ENCODE results near the gene MLLT3. TPM values are rescaled to one million over a fixed set of nuclear protein-coding genes. Genes with fewer than 3 reads are reported as not detected.

MLLT3 gene
- total RNA-seq, 2 experiments from 2014 or later: 42.5 to 49.2 TPM

DNA sequence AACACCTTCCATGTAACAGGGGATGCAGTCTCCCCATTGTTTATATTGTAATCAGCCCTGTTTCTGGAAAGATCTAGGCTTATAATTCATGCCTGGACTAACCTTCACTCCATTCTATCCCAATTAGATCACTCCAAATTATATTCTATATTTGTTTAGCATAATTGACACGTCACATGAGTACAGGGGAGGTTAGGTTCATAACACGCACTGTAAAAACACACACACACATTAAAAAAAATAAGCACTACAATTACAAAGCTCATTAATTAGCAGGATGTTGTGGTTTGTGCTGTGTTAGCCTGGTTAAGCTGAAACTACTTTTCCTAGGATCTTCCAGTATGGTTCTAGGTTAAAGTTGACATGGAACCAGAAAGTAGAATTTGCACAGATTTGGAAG is 126.0 kb downstream of the MLLT3 start:
- DNase-seq: no peak
- no peak for ATAC-seq
- ChIA-PET POLR2A (no interaction called here), CTCF (no interaction called here)
- Mint-ChIP-seq H3K4me3 (no peak overlapping the region), H3K9me3 (ENCODE audit: low read depth) (no peaks in the 10 kb centered on the region), H3K27me3 (no peaks in the 10 kb centered on the region), H3K4me1 (peaks cover 36% of the 10 kb centered on the region), H3K27ac (no peak overlapping the region), H3K36me3 (ENCODE audit: low read depth) (peaks cover 2% of the 10 kb centered on the region)
- intact Hi-C loops (cut with DNase I, micrococcal nuclease): no loop called here

DNA sequence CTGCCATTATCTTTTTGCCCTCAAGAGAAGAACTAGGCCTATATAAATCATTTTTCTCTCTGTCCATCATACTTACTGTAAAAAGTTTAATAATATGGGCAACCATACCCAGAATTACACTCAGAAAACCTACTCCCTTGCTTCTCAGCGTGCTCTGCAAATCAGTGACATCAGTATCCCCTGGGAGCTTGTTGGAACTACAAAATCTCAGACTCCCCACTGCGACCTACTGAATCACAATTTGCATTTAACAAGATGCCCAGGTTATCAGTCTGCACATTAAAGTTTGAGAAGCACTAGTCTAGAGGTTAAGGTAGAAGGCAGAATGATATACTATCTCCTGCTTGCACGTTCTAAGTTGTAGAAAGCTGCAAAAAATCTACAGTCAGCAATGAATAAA is 127.2 kb downstream of the MLLT3 start:
- POLR2A ChIA-PET: interaction anchor here (0.7 kb wide), 1 partner anchor 127 kb away, joined by 3 read pairs; the partner anchor contains the start of gene MLLT3
- H3K9me3 Mint-ChIP-seq (ENCODE audit: low read depth): no peaks in the 10 kb centered on the region
- ATAC-seq: no peak
- H3K27me3 Mint-ChIP-seq: no peaks in the 10 kb centered on the region
- no peak for DNase-seq
- no peak overlapping the region for H3K27ac Mint-ChIP-seq
- intact Hi-C loops (cut with DNase I, micrococcal nuclease): no loop called here
- peaks cover 2% of the 10 kb centered on the region for H3K36me3 Mint-ChIP-seq (ENCODE audit: low read depth)
- peaks cover 43% of the 10 kb centered on the region for H3K4me1 Mint-ChIP-seq
- CTCF ChIA-PET: interaction anchor here (0.6 to 0.7 kb wide), 2 partner anchors 12 to 1000 kb away, joined by 3 read pairs; no protein-coding TSS in a partner anchor
- H3K4me3 Mint-ChIP-seq: no peak overlapping the region

DNA sequence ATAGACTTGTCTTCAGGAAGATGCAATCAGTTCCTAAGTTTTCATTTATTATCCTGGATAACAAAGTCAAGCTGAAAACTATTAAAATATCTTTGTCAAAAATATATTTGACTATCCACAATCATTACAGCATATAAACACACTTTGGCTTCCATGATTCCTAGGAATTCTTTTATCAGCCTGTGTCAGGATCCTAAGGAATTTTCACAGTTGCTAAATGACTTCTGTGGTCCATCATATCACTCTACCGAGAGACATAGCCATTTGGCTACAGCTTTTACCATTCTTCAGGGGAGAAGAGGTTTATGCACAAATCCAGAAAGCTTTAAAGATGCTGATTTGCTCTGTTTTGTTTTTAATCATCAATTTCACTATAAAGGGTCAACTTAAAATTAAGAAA is 128.3 kb downstream of the MLLT3 start:
- H3K27ac Mint-ChIP-seq: no peak overlapping the region
- DNase-seq: no peak
- H3K27me3 Mint-ChIP-seq: no peaks in the 10 kb centered on the region
- H3K36me3 Mint-ChIP-seq (ENCODE audit: low read depth): peaks cover 2% of the 10 kb centered on the region
- CTCF ChIA-PET: no interaction called here
- POLR2A ChIA-PET: no interaction called here
- ATAC-seq: no peak
- intact Hi-C loops (cut with DNase I, micrococcal nuclease): no loop called here
- H3K4me3 Mint-ChIP-seq: no peak overlapping the region
- H3K9me3 Mint-ChIP-seq (ENCODE audit: low read depth): no peaks in the 10 kb centered on the region
- H3K4me1 Mint-ChIP-seq: peaks cover 50% of the 10 kb centered on the region

DNA sequence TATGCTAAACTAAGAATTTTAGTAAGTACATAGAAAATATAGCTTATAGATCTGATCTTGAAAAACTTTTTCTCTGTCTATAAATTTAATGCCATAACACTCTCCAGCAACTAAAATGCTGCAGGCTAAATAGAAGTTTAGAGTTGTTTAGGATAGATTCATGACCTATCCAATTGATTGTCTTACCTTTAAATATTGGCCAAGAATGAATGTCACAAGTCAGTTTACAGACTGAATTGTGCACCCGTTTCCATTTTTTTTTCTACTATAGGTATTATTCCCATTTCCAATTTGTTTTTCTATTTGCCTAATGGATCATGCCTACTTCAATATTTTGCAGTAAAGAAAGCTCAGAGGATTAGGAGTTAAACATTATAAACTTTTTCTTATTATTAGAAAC is 129.5 kb downstream of the MLLT3 start:
- ChIA-PET POLR2A (no interaction called here), CTCF (interaction anchor here (0.7 kb wide), 1 partner anchor 14 kb away, joined by 4 read pairs; no protein-coding TSS in a partner anchor)
- Mint-ChIP-seq H3K27me3 (no peaks in the 10 kb centered on the region), H3K4me3 (no peak overlapping the region), H3K36me3 (ENCODE audit: low read depth) (peaks cover 1% of the 10 kb centered on the region), H3K27ac (no peak overlapping the region), H3K4me1 (peaks cover 53% of the 10 kb centered on the region), H3K9me3 (ENCODE audit: low read depth) (no peaks in the 10 kb centered on the region)
- ATAC-seq (no peak), DNase-seq (no peak)
- intact Hi-C loops (cut with DNase I, micrococcal nuclease): no loop called here

DNA sequence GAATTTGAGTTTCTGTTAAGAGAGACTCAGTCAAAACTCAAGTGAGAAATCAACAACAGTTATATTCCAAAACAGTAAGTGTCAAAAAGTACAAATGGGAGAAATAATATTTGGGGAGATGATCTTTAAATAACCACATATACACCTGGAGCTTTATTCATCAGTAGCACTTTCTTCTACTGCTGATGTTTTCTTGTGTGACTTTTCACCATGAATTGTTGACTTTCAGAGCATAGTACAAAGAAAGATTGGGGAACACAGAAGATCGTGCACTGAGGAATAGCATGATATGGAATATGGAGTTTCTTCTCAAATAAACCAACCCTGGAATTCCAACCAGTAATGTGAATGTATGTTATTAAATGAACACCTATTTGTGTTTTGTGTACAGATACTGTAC is 130.7 kb downstream of the MLLT3 start:
- ChIA-PET POLR2A (no interaction called here), CTCF (interaction anchor here (1.0 kb wide), 1 partner anchor 13 kb away, joined by 3 read pairs; no protein-coding TSS in a partner anchor)
- no peak overlapping the region for H3K4me3 Mint-ChIP-seq

DNA sequence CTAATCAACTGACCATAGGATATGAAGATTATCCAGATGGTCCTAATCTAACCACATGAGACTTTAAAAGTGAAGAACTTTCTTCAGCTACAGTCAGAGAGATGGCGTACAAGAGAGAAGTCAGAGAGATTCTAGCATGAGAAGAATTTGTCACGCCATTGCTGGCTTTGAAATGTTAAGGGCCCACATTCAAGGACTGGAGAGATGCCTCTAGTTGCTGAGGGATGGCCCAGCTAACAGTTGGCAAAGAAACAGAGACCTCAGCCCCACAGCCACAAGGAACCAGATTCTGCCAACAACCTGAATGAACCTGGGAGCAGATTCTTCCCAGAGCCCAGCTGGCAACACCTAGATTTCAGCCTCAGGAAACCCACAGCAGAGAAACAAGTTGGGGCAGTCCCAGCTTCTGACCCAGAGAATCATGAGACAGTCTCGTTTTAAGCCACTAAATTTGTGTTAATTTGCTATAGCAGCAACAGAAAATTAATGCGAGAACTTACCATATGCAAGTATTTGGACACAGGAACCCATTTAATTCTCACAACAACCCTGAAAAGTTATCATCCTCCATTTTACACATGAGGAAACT is 132.0 kb downstream of the MLLT3 start:
- DNase-seq (no peak), ATAC-seq (no peak)
- CTCF ChIA-PET: interaction anchor here (0.9 to 1.4 kb wide), 5 partner anchors 10 to 24 kb away, joined by 3 to 7 read pairs (median 3); no protein-coding TSS in a partner anchor
- Mint-ChIP-seq H3K9me3 (ENCODE audit: low read depth) (no peaks in the 10 kb centered on the region), H3K27ac (no peak overlapping the region), H3K4me1 (peaks cover 48% of the 10 kb centered on the region), H3K36me3 (ENCODE audit: low read depth) (no peaks in the 10 kb centered on the region), H3K27me3 (no peaks in the 10 kb centered on the region), H3K4me3 (no peak overlapping the region)
- POLR2A ChIA-PET: no interaction called here
- intact Hi-C loops (cut with DNase I, micrococcal nuclease): no loop called here

More for the DNA sequence above, 130.7 kb downstream of the MLLT3 start:
- no peaks in the 10 kb centered on the region for H3K36me3 Mint-ChIP-seq (ENCODE audit: low read depth)
- DNase-seq (no peak), ATAC-seq (no peak)
- H3K4me1 Mint-ChIP-seq: peaks cover 48% of the 10 kb centered on the region
- no peaks in the 10 kb centered on the region for H3K9me3 Mint-ChIP-seq (ENCODE audit: low read depth)
- intact Hi-C loops (cut with DNase I, micrococcal nuclease): no loop called here
- H3K27me3 Mint-ChIP-seq: no peaks in the 10 kb centered on the region
- H3K27ac Mint-ChIP-seq: no peak overlapping the region

DNA sequence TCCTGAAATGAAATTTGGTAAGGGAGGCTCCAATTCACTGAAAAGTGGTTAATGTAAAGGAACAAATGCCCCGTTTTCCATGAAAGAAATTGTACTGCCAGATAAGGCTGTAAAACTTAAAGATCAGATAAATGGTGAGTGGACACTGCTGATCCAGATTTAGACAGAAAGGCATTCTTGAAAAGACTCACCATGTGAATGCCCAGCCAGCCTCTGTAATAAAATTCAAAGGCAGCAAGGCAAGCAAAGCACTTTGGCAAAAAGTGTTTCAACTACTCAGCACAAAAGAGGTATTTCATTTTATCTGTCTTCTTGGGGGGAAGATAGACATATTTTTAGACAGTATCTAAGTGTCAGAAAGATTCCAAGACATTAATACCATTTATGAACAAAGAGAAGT is 133.6 kb downstream of the MLLT3 start:
- CTCF ChIA-PET: no interaction called here
- POLR2A ChIA-PET: no interaction called here
- no peaks in the 10 kb centered on the region for H3K27me3 Mint-ChIP-seq
- H3K4me1 Mint-ChIP-seq: peaks cover 40% of the 10 kb centered on the region
- no peak for DNase-seq
- no peak overlapping the region for H3K27ac Mint-ChIP-seq
- H3K36me3 Mint-ChIP-seq (ENCODE audit: low read depth): no peaks in the 10 kb centered on the region
- no peak for ATAC-seq
- no peaks in the 10 kb centered on the region for H3K9me3 Mint-ChIP-seq (ENCODE audit: low read depth)
- H3K4me3 Mint-ChIP-seq: no peak overlapping the region
- intact Hi-C loops (cut with DNase I, micrococcal nuclease): no loop called here

DNA sequence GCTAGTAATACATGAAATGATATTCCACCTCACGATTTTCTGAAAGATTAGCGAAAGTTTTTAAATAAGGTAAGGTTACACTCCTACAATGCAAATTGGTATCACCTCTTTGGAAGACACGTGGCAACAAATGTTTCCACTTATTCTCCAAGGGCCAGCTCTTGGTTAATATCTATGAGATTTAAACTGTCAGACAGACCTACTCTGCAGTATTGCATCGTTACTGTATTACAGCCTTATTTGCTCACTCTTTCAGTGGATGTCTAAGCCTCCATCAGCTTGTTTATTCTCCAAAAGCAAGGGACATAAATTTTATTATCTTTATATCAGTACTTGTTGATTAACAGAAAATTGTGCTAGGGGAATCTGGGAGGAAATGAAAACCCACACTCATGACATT is 135.7 kb downstream of the MLLT3 start:
- Mint-ChIP-seq H3K36me3 (ENCODE audit: low read depth) (no peaks in the 10 kb centered on the region), H3K4me3 (no peak overlapping the region), H3K4me1 (peaks cover 46% of the 10 kb centered on the region), H3K9me3 (ENCODE audit: low read depth) (no peaks in the 10 kb centered on the region), H3K27ac (no peak overlapping the region), H3K27me3 (no peaks in the 10 kb centered on the region)
- DNase-seq: no peak
- intact Hi-C loops (cut with DNase I, micrococcal nuclease): no loop called here
- ChIA-PET POLR2A (no interaction called here), CTCF (interaction anchor here (1.4 to 1.9 kb wide), 4 partner anchors 10 to 26 kb away, joined by 5 to 7 read pairs (median 5); no protein-coding TSS in a partner anchor)
- ATAC-seq: no peak

DNA sequence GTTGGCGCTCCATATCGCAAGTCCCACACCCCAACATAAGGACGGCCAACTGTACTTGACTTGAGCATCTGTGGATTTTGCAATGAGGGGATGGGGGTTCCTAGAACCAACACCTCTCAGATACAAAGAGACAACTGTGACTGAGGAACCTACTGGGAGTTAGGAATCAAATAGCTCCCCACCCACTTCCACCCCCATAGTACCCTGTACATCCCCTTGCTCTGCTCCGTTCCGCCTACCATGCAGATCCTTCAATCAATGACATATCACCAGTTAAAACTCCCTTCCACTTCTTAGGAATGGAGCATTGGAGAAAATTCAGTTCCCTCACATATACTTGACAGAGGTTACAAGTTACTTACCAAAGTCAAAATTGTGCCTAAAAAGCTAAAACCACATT is 140.9 kb downstream of the MLLT3 start:
- Mint-ChIP-seq H3K4me3 (no peak overlapping the region), H3K27me3 (no peaks in the 10 kb centered on the region), H3K9me3 (ENCODE audit: low read depth) (no peaks in the 10 kb centered on the region), H3K4me1 (peaks cover 48% of the 10 kb centered on the region), H3K27ac (no peak overlapping the region), H3K36me3 (ENCODE audit: low read depth) (no peaks in the 10 kb centered on the region)
- POLR2A ChIA-PET: interaction anchor here (0.6 kb wide), 1 partner anchor 717 kb away, joined by 4 read pairs; no protein-coding TSS in a partner anchor
- intact Hi-C loops (cut with DNase I, micrococcal nuclease): no loop called here
- DNase-seq (no peak), ATAC-seq (no peak)
- CTCF ChIA-PET: interaction anchor here (0.7 to 1.3 kb wide), 2 partner anchors 11 to 1502 kb away, joined by 3 to 4 read pairs; no protein-coding TSS in a partner anchor

DNA sequence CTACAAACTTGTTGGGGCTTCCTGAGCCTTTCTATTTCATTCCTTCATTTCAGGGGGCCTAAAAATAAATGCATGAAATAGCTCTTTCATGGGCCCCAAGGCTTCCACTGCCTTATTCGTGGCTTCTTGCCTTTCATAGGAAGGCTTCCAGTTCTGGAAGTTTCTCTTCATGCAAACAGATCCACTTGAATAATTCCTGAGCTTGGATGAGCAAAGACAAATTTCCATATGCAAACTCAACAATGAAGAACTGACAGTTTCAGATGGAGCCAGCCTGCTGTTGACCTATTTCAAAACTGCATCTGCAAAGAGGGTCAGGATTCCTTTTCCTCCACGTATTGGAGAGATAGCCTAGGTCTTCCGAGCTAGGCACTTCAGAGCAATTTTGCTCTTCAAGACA is 142.1 kb downstream of the MLLT3 start:
- intact Hi-C loops (cut with DNase I, micrococcal nuclease): no loop called here
- CTCF ChIA-PET: no interaction called here

GRCh38 chr9:20479419-20480155 is 142.7 kb downstream of the MLLT3 start:
- ATAC-seq (no peak), DNase-seq (no peak)
- Mint-ChIP-seq H3K9me3 (ENCODE audit: low read depth) (no peaks in the 10 kb centered on the region), H3K27ac (no peak overlapping the region), H3K36me3 (ENCODE audit: low read depth) (no peaks in the 10 kb centered on the region), H3K4me1 (peaks cover 53% of the 10 kb centered on the region), H3K4me3 (no peak overlapping the region), H3K27me3 (no peaks in the 10 kb centered on the region)
- POLR2A ChIA-PET: no interaction called here
- CTCF ChIA-PET: interaction anchor here (0.6 to 1.6 kb wide), 3 partner anchors 23 to 171 kb away, joined by 3 read pairs; no protein-coding TSS in a partner anchor
- intact Hi-C loops (cut with DNase I, micrococcal nuclease): no loop called here

More for the DNA sequence above, 142.1 kb downstream of the MLLT3 start:
- Mint-ChIP-seq H3K4me3 (no peak overlapping the region), H3K36me3 (ENCODE audit: low read depth) (no peaks in the 10 kb centered on the region), H3K27me3 (no peaks in the 10 kb centered on the region), H3K9me3 (ENCODE audit: low read depth) (no peaks in the 10 kb centered on the region), H3K4me1 (peaks cover 47% of the 10 kb centered on the region), H3K27ac (no peak overlapping the region)
- POLR2A ChIA-PET: no interaction called here
- ATAC-seq (no peak), DNase-seq (no peak)

DNA sequence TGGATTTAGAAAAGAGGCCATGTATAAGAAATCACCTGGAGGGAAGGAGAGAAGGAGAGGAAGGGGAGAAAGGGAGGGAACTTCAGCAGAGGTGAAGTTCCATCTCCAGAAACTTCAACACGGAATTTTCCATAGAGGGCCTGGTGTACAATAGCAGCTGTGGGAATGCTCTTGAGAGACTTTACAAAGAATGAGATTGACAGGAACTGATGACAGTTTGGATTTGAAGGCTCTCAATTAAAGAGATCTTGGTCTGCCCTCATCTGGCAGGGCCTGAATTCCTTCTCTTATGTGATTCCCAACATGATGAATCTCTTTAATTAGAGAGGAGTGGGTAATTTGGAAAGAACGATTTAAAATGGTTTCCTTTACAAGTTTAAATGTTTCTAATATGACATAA is 143.5 kb downstream of the MLLT3 start:
- no peak overlapping the region for H3K27ac Mint-ChIP-seq
- intact Hi-C loops (cut with DNase I, micrococcal nuclease): no loop called here

More for the DNA sequence above, 143.5 kb downstream of the MLLT3 start:
- Mint-ChIP-seq H3K4me1 (peaks cover 59% of the 10 kb centered on the region), H3K4me3 (no peak overlapping the region), H3K27me3 (no peaks in the 10 kb centered on the region), H3K9me3 (ENCODE audit: low read depth) (no peaks in the 10 kb centered on the region), H3K36me3 (ENCODE audit: low read depth) (no peaks in the 10 kb centered on the region)
- DNase-seq: no peak
- ATAC-seq: no peak
- ChIA-PET CTCF (interaction anchor here (0.6 to 1.6 kb wide), 3 partner anchors 11 to 552 kb away, joined by 3 to 4 read pairs (median 3); no protein-coding TSS in a partner anchor), POLR2A (no interaction called here)

Measured in activated CD4-positive, alpha-beta T cell treated with anti-CD3 and anti-CD28 coated beads for 36 hours (primary cell).